VCaP (cell line): ENCODE data around the gene ZYX.
A peak's percentile ranks its signal among the peaks of the same experiment; 100 is the strongest.

Experiments
- H3K27ac ChIP-seq: fragments of 450-650 bp; 2 replicates; pipeline ENCODE4 v1.5.1; 2017
- TF ChIP-seq, protein P1 (sequence below): fragments of 450-650 bp; conservative IDR thresholded peaks from 2 replicates; pipeline ENCODE4 v1.5.1; 2017; ENCODE audit warnings: mild to moderate bottlenecking, moderate library complexity

Gene ZYX

GRCh38 chr7:143363016-143363937 is 17.9 kb upstream of the ZYX start:
- TF ChIP-seq, protein P1, sequence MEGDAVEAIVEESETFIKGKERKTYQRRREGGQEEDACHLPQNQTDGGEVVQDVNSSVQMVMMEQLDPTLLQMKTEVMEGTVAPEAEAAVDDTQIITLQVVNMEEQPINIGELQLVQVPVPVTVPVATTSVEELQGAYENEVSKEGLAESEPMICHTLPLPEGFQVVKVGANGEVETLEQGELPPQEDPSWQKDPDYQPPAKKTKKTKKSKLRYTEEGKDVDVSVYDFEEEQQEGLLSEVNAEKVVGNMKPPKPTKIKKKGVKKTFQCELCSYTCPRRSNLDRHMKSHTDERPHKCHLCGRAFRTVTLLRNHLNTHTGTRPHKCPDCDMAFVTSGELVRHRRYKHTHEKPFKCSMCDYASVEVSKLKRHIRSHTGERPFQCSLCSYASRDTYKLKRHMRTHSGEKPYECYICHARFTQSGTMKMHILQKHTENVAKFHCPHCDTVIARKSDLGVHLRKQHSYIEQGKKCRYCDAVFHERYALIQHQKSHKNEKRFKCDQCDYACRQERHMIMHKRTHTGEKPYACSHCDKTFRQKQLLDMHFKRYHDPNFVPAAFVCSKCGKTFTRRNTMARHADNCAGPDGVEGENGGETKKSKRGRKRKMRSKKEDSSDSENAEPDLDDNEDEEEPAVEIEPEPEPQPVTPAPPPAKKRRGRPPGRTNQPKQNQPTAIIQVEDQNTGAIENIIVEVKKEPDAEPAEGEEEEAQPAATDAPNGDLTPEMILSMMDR = no peak
- peak overlapping the region; percentile 58; the same call in 1 of the 2 replicates for H3K27ac ChIP-seq

DNA sequence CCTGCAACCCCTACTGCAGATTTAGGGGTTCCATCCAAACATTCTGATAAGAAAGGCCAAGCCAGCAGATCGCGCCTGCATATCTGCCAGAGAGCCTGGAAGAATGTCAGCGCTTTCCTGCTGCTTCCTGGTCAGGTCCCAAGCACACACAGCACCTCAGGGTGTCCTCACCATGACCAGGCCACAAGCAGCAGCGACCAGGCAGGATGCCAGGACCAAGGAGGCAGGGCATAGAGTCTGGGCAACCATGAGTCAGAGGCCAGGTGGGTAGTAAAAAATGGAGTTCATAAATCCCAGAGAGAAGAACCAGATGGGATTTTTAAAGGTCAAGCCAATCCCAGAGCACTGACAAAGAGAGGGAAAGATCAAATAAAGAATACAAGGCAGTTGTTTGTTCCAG is 13.2 kb upstream of the ZYX start:
- TF ChIP-seq, protein P1 = no peak
- peak overlapping the region; percentile 53; the same call in 1 of the 2 replicates for H3K27ac ChIP-seq

DNA sequence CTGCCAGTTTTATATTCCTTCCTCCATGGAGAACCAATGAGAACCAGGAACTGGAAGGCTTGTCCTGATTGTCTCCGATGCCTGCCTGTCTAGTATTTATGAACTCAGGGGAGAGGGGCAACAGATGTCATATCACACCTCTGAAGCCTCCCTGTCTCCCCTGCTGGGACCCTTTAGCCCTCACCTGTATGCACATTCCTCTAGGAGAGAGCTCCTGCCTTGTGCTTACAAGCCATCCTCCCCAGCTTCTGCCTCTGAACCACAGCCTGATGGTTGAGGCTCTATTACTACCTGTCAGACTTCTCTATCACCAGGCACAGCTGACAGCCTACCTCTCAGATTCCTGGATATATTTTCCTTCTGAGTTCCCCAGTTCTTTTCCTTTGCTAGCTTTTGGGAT is 12.8 kb upstream of the ZYX start:
- peak overlapping the region; percentile 53; the same call in 1 of the 2 replicates for H3K27ac ChIP-seq
- TF ChIP-seq, protein P1 = no peak

GRCh38 chr7:143369678-143370651 is 11.2 kb upstream of the ZYX start:
- TF ChIP-seq, protein P1 = no peak
- H3K27ac ChIP-seq = peak overlapping the region; percentile 60

DNA sequence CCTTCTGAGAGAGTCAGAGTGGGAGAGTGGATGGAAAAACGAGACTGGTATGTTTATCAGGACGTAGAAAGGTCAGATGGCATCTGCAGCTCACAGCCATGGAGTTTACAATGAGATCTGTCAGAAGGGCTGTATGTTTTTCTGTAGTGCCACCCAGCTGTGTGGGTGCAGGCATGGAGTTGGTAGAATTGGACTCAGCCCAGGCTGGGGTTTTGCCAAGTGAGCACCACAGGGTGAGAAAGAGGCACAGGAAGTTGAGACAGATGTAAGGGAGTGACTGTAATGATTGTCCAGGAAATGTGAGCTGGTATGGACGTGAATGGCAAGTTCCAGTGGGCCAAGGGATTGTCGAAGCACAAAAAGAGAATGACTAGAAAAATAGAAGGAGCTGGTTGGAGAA is 9.1 kb upstream of the ZYX start:
- H3K27ac ChIP-seq = peak overlapping the region; percentile 60; the same call in 1 of the 2 replicates
- TF ChIP-seq, protein P1 = no peak; the same call in 1 of the 2 replicates

DNA sequence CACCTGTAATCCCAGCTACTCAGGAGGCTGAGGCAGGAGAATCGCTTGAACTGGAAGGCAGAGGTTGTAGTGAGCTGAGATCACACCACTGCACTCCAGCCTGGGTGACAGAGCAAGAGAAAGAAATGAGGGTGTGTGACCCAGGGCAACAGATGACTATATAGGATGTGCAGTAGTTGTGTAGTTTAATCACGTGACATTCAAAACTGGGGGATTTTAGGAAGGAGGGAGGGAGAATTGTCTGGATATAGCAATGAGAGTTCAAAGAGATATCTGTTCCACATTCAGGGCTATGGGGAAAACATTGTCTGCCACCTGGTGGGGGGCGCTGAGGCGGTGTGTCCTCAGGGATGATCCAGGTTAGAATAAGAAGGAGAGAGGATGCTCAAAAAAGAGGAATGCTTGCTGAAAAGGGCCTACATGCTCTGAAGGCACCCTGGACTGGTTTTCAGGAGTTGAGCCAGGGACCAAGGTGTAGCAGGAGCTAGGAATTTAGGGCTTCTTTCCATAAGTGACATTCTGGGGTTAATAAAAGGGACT is 7.8 kb upstream of the ZYX start:
- TF ChIP-seq, protein P1 = peak; percentile 34

More for the DNA sequence above, 7.8 kb upstream of the ZYX start:
- H3K27ac ChIP-seq = no peak overlapping the region; the same call in 1 of the 2 replicates
